HUDEP-2 (cell line): ENCODE measurements around the gene GCK.
A peak's percentile ranks its signal among the peaks of the same experiment; 100 is the strongest.

Experiments used
- DNase-seq, 76 experiments: peaks; one replicate each; lab custom pipeline; 2025; ENCODE audit not compliant: unreplicated experiment in 76 of 76; lab: John Stamatoyannopoulos, UW

The GCK gene

DNA sequence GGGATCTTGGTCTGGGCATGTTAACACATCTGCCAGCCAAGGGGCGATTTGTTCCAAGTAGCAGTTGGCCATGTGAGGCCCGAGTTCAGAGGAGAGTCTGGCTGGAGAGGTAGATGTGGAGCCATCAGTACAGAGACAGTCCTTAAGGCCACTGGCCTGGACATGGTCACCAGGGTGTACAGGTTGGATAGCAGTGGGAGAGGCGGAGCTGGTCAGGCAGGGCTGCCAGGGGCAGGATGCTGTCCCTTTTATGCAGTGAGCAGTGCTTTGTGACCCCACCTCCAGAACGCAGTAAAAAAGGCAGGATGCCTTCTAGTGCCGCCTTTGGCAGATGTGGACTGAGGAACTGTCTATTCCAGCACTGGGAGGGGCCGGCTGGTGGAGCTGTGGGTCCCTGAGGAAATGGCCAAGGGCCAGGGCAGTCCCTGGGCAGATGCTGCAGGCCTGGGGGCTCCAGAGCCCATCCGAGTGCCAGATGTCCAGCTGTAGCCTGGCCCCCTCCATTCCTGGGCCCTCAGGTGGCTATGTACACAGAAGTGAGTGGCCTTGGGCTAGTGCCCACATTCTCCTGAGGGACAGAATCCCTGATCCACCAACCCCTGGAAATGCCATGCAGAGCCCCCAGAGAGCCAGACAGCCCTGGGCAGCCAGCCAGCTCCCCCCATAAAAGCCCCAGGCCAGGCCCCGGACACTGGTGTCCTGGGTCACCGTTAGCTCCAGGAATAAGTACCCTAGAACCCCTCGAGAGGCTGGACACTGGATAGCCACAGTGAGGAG lies 31.0 kb downstream of the GCK start:
- no peak for DNase-seq

DNA sequence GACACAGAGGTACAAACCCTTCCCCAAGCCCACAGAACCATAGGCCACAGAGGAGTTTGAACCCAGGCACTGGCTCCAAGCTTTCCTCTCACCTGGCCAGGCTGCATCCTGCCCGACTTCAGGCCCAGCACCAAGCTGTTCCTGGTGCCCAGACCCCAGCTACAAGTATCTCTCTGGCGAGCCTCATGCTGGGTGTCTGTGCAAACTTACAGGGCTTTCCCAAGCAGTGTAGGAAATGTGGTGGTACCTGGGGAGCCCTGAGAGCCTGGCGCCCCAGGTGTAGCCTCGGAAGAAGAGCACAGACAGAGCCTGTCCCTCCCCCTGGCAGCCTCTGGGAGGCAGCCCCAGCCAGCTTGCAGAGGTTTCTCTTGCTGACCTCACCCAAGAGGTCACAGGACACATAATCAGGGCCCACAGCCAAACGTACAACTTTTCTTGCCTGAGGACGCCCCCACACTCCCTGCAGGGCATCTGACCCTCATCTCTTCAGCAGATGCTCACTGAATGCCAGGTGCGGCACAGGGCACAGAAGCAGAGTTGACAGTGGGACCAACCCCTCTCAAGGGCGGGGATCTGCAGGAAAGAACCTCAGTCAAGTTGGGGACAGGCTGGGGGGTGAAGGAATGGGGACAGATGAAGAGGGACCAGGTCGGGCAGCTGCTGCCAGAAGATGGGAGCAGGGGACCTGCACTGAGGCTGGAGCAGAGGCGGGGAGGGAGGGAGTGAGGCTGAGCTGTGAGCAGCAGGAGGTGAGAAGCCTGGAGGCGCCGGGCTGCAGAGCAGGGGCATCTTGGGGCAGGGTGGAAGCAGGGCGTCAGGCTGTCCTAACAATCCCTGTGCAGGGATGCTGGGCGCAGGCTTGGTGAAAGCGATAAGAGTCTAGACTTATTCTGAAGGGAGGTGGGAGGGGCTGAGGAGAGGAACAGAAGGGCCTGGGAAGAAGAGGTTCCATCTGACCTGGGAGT lies 31.8 kb downstream of the GCK start:
- peak in 1 of 76 experiments; percentile 23 for DNase-seq

DNA sequence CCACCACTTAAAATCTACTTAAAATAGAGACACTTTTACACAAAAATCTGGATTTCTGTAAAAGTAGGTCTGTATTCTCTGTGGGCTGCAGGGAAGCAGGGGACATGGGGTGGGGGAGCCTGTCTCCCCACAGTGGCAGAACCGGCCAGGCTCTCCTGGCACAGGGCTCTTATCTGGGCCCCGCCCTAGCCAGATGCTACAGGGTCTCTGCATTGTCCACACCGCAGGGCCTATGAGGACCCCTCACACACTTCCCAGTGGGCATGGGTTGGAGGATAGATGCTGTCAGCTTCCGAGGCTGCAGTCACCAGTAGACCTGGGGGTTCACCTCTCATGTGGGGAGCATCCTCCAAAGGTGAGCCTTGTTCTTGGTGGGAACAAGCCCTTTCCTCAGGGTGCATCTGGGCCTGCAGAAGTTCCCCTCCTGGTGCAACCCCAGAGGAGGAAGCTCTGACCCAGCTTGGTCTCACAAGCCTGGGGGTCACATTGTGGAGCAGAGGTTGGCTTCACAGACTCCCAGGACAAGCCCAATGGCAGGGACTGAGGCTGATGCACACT lies 32.7 kb downstream of the GCK start:
- DNase-seq = no peak

DNA sequence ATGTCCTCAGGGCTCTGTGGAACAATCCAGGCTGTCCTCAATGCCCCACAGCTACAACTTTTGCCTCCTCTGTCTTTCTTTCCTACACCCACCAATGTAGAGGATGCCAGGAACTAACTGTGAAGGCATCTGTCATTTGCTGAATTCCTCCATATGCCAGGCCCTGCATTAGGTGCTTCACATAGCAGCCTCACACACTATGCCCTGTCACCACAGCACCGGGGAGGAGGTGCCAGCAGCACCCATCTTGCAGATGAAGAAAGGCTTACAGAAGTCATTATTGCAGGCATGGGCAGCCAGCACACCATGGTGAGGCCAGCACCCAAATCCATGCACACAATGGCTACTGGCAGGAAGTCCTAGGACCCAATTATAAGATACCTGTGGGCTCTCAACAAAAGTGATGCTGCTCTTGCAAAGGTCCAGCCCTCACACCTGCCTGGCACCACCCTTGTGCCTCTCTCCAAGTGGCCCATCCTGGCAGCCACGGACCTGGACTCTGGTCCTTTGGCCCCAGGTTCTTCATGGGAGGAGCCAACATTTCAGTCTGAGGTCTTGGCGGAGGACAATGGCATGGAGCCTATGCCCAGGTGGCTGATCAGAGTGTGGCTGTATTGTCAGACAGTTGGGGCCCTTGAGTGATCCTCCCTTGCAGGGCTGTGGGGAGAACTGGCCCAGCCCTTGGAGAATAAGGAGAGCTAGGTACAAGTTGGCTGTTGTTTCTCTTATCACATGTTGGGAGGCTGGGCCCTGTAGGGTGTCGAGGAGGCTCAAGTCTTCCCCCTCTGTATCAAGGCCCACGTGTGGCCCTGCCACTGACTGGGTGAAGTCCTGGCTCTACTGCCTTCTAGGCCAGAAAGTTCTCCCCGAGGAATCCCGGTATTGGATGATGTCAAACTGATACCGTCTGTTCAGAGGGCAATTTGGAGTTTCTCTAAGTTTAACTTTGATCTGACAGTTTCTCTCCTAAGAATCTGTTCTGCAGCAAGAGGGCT lies 33.8 kb downstream of the GCK start:
- no peak for DNase-seq

DNA sequence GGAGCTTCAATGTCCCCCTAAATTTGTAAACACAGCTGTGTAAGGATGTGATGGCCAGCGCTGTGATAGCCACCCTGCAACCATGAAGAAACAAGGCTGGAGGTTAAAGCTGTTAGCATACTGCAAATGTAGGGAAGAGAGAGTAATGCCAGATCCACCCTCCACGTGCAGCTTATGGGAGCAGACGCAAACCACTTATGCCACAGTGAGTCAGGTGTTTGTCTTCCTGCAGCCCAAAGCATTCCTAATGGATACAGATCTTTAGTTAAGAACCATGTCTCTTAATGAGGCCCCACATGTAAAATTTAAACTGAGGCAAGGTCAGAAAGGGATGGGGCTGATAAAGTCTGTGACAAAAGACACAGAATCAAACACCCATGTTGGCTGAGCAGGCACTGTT lies 34.5 kb downstream of the GCK start:
- DNase-seq = no peak

DNA sequence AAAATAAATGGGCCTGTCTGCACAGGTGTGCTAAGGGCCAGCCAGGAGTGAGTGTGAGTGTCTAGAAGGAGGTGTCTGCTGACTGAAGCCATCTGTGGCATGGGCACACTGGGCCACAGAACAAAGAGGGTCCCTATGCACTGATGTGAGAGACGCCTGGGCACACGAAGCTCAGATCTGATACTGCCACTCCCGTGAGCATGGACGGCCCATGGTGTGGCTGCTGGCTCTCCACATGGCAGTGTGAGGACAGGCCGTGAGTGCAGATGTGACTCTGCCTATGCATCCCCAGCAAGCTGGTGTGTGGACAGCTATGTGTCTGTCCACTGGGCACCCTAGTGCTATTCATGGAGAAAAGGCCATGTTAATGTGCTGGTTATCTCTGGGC lies 35.3 kb downstream of the GCK start:
- DNase-seq = no peak

DNA sequence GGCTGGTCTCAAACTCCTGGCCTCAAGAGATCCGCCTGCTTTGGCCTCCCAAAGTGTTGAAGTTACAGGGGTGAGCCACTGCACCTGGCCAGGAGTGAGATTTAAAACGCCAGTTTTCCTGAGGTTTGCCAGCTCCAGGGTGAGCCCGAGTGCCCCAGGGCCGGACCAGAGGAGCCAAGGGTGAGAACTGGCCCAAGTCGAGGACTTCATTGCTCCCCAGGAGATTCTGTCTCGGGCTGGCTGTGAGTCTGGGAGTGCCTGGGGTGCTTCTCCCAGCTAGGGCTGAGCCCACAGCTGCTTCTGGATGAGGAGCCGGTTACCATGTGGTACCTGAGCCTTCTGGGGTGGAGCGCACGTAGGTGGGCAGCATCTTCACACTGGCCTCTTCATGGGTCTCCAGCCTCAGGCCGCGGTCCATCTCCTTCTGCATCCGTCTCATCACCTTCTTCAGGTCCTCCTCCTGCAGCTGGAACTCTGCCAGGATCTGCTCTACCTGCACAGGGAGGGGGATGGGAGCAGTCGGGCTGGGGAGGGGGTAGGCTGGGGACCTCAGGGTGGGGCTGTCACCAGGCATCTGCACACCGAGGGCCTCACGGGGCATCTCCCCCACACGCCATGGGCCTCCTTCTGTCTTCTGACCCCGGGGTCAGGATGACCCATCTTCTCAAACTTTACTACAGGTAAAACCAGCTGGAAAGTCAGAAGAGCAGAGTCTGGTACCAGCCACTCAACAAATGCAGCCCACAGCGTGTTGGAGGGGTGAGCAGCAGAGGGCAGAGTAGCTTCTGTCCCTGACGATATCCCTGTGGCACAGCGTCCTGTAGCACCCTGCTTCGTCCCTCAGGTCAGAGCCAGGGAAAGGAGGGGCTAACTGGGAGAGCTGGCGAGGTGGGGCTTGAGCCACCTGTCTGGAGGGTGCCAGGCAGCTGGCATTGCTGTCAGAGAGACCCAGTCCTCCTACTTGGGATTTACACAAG lies 36.0 kb downstream of the GCK start:
- DNase-seq = no peak

DNA sequence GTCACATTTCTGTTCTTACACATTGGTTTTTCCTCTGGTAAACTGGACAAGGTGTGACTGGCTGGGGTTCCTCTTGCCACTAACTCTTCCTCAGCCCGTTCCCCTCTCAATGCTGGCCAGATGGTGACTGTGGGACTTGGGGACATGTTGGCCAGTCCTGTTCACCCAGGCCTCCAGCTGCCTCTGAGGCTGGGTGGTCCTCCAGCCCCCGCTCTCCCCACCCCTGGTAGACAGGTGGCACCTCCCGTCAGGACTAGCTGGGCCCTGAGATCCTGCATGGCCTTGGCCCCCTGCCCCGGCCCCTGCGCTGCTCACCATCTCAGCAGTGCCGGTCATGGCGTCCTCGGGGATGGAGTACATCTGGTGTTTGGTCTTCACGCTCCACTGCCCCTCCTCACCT lies 37.3 kb downstream of the GCK start:
- no peak for DNase-seq

DNA sequence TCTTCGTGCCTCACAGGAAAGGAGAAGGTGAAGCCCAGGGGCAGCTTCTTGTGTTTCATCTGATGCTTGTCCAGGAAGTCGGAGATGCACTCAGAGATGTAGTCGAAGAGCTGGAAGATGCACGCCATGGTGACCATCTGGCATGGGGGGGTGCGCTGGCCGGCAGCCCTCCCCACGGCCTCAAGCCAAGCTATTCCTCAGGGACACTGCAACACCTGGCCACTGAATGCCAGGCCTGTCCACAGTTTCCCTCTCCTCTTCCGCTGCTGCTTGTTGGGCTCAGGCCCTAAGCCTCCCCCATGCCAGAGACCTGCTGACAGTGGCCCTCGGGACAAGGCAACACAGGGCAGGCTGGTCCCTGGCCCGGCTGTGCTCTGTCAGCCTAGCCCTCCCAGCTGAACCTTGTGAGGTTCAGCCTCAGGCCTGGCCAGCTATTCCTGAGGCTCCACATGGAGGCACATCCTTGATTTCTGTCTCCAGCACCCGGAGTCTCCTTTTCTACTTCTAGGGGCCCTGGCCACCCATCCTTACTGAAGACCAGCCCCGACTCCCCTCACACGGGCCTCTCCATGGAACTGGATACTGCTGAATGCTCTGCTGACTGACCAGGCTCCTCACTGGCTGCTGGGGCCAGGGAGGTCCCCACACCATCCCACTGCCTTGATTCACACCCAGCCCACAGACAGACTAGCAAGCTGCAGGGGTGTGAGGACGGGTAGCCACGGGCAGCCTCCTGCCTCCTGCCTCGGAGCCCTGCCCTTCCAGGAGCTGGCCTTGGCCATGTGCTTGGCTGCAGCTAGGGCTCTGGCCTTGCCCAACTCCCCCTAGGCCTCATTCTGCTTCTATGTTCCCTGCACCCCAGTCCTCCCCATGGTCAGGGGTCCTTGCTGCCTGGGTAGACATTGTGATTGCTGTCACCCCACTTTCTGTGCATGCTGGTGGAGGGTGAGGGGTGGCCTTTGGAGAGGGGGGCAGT lies 38.0 kb downstream of the GCK start:
- DNase-seq = no peak

DNA sequence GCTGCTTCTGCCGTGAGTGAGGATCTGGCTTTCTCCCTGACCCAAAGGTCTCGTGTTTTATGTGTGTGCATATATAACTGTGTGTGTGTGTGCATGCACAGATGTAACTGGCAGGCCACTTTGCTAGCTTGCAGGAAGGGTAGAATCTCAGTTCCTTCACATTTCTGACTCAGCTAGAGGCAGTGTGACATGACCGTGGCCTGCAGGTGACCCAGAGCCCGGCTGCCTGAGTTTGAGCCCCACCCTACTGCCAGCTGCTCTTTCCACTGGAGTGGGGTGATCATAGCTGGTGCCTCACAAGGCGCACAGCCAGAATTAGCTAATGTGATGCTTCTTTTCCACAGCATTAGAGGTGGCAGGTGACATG lies 38.8 kb downstream of the GCK start:
- no peak for DNase-seq

DNA sequence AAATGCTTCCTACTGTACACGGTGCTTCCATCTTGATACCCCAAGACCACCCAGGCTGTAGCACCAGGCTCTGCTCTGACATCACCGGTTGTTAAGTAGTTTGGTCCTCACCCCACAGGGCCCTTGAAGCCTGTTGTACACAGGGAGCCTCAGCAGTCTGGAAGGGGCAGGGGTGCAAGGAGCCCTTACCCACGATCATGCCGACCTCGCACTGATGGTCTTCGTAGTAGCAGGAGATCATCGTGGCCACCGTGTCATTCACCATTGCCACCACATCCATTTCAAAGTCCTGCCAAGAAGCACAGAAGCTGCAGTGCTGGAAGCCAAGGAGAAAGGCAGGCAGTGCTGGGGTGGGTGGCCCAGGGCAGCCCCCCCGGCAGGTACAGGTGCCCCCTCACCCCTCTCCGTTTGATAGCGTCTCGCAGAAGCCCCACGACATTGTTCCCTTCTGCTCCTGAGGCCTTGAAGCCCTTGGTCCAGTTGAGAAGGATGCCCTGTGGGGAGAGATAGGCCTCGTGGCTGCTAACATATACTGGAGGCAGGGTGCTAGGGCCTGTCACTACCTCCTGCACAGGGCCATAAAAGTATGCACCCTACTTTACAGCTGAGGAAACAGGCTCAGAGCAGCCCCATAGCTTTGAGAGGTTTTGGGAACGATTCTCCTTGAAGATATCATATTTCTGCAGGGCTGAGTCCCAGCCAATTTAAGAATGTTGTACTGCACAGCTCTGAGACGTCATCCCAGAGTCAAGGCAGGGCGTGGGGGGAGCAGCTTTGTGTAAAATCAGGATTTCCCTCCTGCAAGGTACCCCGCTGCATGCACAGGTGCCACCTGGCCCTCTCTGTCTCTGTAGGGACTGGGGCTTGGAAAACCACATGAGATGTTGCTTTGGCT lies 39.4 kb downstream of the GCK start:
- no peak for DNase-seq

DNA sequence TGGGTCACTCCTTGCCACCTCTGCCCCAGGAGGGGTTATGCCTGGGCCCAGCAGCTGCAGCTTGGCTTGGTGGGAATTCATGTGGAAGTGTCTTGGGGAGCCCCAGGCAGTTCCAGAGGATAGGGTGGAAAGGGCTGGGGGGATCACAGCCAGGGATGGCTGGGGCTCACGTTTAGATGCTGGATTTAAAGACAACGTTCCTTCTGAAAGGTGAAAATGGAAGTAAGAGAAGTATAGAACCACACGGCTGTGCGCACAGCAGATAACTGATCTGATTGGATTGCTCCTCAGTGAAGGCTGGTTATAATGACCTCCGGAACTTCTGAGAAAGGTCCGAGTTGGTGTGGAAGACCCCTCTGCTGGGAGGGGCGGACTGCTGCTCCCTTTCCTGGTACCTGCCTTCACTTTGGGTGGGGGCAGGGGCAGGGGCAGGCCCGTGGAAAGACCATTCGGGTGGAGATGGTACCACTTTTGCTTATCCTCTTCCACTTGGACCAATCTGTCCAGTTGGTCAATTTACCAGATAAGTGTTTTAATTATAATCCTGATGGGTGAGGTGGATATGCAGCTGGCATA lies 40.2 kb downstream of the GCK start:
- no peak for DNase-seq

DNA sequence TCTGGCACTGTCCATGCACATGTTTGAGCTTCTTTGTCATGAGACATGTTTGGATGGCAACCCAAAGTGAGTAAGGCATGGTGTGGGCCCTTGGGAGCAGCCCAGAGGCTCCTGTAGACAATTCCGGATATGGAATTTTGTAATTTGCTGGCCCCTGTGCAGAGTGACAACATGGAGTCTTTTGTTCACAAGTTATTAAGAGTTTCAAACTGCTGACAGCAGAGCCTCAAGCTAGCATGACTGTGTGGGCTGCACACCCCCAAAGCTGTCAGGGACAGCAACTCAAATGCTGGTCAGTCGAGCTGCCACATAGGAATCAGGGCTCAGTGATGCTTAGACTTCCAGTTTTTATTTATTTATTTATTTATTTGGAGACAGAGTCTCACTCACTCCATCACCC lies 41.1 kb downstream of the GCK start:
- no peak for DNase-seq

DNA sequence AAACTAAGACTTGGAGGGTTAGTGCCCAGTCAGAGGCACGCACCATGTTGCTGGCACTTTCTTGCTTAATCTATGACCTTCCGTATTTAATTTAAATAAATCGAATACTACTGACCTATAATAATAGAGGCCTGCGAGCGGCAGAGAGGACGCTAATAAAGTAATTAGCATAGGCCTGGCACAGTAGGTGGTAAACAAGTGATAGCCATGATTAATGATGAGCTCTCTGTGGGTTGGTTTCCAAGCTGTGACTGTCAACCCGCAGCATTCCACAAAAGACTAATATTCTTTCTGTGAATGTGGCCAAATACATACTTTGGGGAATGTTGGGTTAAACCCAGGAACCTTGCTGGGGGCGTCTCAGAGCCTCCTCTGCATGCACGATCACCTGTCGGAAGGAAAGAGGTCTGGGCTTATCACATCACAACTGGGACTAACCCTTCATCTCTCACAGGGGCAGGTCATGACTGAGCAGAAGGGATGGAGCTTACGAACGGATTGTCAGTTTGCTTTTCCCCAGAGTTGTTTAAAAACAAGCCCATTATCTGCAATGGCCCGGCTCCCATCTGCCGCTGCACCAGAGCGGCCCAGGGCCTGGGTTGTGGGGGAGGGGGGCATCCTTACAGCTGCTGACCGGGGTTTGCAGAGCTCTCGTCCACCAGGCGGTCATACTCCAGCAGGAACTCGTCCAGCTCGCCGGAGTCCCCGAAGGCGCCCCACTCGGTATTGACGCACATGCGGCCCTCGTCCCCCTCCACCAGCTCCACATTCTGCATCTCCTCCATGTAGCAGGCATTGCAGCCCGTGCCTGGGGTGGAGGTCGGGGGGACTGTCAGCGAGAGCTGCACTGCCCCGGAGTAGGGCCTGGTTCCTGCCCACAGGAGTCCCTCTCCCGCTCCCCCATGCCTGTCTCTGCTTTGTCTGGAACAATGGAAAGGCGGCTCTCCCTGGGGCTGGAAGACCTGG lies 41.9 kb downstream of the GCK start:
- no peak for DNase-seq
